ENCODE results near the gene COX17. TPM values are rescaled to one million over a fixed set of nuclear protein-coding genes. Genes with fewer than 3 reads are reported as not detected.

COX17 gene
- total RNA-seq, 1 experiment from 2014 or later, result 49.7 TPM

DNA sequence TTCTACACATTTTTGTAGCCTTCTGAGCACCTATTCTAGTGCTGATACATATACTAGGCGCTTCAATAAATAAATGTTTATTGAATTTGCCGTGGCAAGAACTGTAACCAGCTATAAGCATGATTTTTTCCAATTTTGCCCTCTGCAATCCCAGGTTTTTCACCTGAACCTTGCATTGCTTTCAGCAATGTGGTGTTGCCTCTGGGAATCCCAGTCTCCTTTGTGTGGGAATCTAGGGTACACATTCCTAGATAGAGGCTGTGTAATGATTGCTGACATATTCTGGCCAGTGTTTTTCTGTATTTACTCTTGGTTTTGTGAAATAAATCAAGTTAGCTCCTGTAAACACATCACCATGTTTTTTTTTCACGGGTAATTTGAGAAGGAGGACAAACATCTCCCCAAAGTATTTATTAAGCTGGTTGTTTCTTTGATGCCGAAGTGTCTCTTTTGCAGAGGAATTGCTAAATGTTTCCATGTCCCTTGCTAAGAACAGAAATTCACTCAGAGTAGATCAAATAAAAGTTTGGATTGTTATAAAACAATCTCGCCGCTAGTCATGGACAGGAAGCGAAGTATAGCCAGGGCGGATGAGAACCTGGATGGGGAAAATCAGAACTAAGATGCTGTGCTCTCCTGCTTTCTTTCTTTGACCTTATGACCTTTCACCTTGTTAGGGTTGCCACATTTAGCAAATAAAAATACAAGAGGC lies 26.8 kb upstream of the COX17 start:
- Histone ChIP-seq H3K9me3 (ENCODE audit: low read depth, low read length, poor library complexity, severe bottlenecking) (no peaks in the 10 kb centered on the region), H3K36me3 (ENCODE audit: insufficient read depth, low read length, poor library complexity, severe bottlenecking) (no peaks in the 10 kb centered on the region), H3K4me3 (ENCODE audit: low read depth, low read length, poor library complexity, severe bottlenecking) (no peak overlapping the region), H3K27ac (ENCODE audit: low read depth, low read length, poor library complexity, severe bottlenecking) (no peak overlapping the region), H3K27me3 (replicated peaks; ENCODE audit: insufficient read depth, low read depth, low read length, poor library complexity) (no peaks in the 10 kb centered on the region), H3K4me1 (ENCODE audit: insufficient read depth, low read length, poor library complexity, severe bottlenecking) (no peaks in the 10 kb centered on the region)
- TF ChIP-seq CTCF (conservative IDR thresholded peaks at IDR 0.05; ENCODE audit: low read depth, low read length), result no peak
- TF ChIP-seq EZH2 (IDR thresholded peaks at IDR 0.05; ENCODE audit: borderline replicate concordance, low read depth, low read length, poor library complexity, severe bottlenecking), result no peak
- intact Hi-C loops (cut with micrococcal nuclease; ENCODE audit: unreplicated experiment), result no loop called here
- POLR2A ChIA-PET (ENCODE audit: low non-redundant PET), result no interaction called here
- BruUV-seq (replicated peaks), result no TSS peak
- CTCF ChIA-PET, result no interaction called here
- DNase-seq (ENCODE audit: low spot score), result no peak

GRCh38 chr3:119702530-119703527 lies 25.6 kb upstream of the COX17 start, which contains the start of gene CFAP91:
CFAP91 (plus strand) TSS chr3:119703022; CDS start chr3:119703099, 77 bp downstream.
- DNase-seq (ENCODE audit: low spot score), result peak; percentile 90
- ChIA-PET POLR2A (ENCODE audit: low non-redundant PET) (no interaction called here), CTCF (no interaction called here)
- no TSS peak for BruUV-seq (replicated peaks)
- Histone ChIP-seq H3K4me3 (ENCODE audit: low read depth, low read length, poor library complexity, severe bottlenecking) (peak within 1 kb of the TSS; percentile 42), H3K4me1 (ENCODE audit: insufficient read depth, low read length, poor library complexity, severe bottlenecking) (no peaks in the 10 kb centered on the region), H3K27ac (ENCODE audit: low read depth, low read length, poor library complexity, severe bottlenecking) (no peak within 1 kb of the TSS), H3K27me3 (replicated peaks; ENCODE audit: insufficient read depth, low read depth, low read length, poor library complexity) (no peaks in the 10 kb centered on the region), H3K36me3 (ENCODE audit: insufficient read depth, low read length, poor library complexity, severe bottlenecking) (no peaks in the 10 kb centered on the region), H3K9me3 (ENCODE audit: low read depth, low read length, poor library complexity, severe bottlenecking) (no peaks in the 10 kb centered on the region)
- no peak for TF ChIP-seq CTCF (conservative IDR thresholded peaks at IDR 0.05; ENCODE audit: low read depth, low read length)
- TF ChIP-seq EZH2 (IDR thresholded peaks at IDR 0.05; ENCODE audit: borderline replicate concordance, low read depth, low read length, poor library complexity, severe bottlenecking), result no peak
- intact Hi-C loops (cut with micrococcal nuclease; ENCODE audit: unreplicated experiment), result no loop called here

DNA sequence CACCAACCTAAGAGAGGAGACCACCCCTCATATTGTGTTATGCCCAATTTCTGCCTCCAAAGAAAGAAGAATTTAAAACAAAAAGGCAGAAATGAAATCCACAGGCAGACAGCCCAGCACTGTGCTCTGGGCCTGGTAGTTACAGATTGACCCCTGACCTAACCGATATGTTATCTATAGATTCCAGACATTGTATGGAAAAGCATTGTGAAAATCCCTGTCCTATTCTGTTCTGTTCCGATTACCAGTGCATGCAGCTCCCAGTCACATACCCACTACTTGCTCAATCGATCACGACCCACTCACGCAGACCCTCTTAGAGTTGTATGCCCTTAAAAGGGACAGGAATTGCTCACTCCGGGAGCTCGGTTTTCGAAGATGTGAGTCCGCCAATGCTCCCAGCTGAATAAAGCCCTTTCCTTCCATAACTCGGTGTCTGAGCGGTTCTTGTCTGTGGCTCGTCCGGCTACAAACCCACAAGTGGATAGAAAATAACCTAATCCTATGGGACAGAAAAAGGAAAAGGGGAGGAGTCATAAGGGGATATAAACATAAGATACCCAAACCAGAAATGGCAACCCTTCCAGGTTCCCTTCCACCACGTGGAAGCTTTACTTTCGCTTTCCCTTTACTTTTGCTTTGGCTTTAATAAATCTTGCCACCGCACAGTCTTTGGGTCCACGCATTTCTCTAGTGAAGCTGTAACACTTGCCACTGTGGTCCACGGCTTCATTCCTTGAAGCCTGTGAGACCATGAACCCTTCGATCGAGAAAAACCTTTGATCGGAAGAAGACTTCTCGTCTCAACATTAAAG lies 23.9 kb upstream of the COX17 start:
- POLR2A ChIA-PET (ENCODE audit: low non-redundant PET), result no interaction called here
- Histone ChIP-seq H3K27me3 (replicated peaks; ENCODE audit: insufficient read depth, low read depth, low read length, poor library complexity) (no peaks in the 10 kb centered on the region), H3K4me1 (ENCODE audit: insufficient read depth, low read length, poor library complexity, severe bottlenecking) (no peaks in the 10 kb centered on the region), H3K36me3 (ENCODE audit: insufficient read depth, low read length, poor library complexity, severe bottlenecking) (no peaks in the 10 kb centered on the region), H3K27ac (ENCODE audit: low read depth, low read length, poor library complexity, severe bottlenecking) (no peak overlapping the region), H3K4me3 (ENCODE audit: low read depth, low read length, poor library complexity, severe bottlenecking) (no peak overlapping the region), H3K9me3 (ENCODE audit: low read depth, low read length, poor library complexity, severe bottlenecking) (no peaks in the 10 kb centered on the region)
- no TSS peak for BruUV-seq (replicated peaks)
- intact Hi-C loops (cut with micrococcal nuclease; ENCODE audit: unreplicated experiment), result no loop called here
- DNase-seq (ENCODE audit: low spot score), result no peak
- no peak for TF ChIP-seq EZH2 (IDR thresholded peaks at IDR 0.05; ENCODE audit: borderline replicate concordance, low read depth, low read length, poor library complexity, severe bottlenecking)
- no peak for TF ChIP-seq CTCF (conservative IDR thresholded peaks at IDR 0.05; ENCODE audit: low read depth, low read length)
- CTCF ChIA-PET, result no interaction called here

Data from A673 (cell line).